ENCODE measurements around the gene PTGR3. TPM values are rescaled to one million over a fixed set of nuclear protein-coding genes. Genes with fewer than 3 reads are reported as not detected.
A peak's percentile ranks its signal among the peaks of the same experiment; 100 is the strongest.

Gene PTGR3
- total and polyA plus RNA-seq, 4 donors: 6.8 to 18.7 (median 11.4) TPM

- TF ChIP-seq FOXA1 (IDR thresholded peaks at IDR 0.05) (no peak), YY1 (IDR thresholded peaks at IDR 0.05) (no peak), GABPA (IDR thresholded peaks at IDR 0.05 in 1 of 2, conservative IDR thresholded peaks at IDR 0.05 in 1 of 2) (no peak), RAD21 (IDR thresholded peaks at IDR 0.05) (peak in 1 of 2 donors; percentile 42)
- Histone ChIP-seq H3K4me1 (ENCODE audit: control insufficient read depth in 4 of 4, insufficient read depth in 4 of 4, low read length in 3 of 4) (no peaks in the 10 kb centered on the region), H3K27ac (ENCODE audit: low read depth in 1 of 2, low read length in 2 of 2) (no peak overlapping the region), H3K27me3 (ENCODE audit: control insufficient read depth in 4 of 4, insufficient read depth in 4 of 4, low read length in 3 of 4) (no peaks in the 10 kb centered on the region), H3K9me3 (ENCODE audit: control insufficient read depth in 4 of 4, low read length in 3 of 4) (no peaks in the 10 kb centered on the region), H3K36me3 (ENCODE audit: control insufficient read depth in 4 of 4, insufficient read depth in 3 of 4, low read depth in 1 of 4, low read length in 3 of 4) (no peaks in the 10 kb centered on the region), H3K9ac (ENCODE audit: low read depth in 1 of 2, low read length in 2 of 2) (no peak overlapping the region), H3K4me3 (ENCODE audit: low read depth in 1 of 3, low read length in 3 of 3) (no peak overlapping the region)
- no peak for DNase-seq (ENCODE audit: low spot score)
- WGBS: 53% methylated on average over 5 of the region's 5 CpGs
Observed at GRCh38 chr18:75173125-75173432, 35.9 kb downstream of the PTGR3 start.

GRCh38 chr18:75172299-75173124 lies 36.4 kb downstream of the PTGR3 start:
- Histone ChIP-seq H3K4me3 (ENCODE audit: low read depth in 1 of 3, low read length in 3 of 3) (no peak overlapping the region), H3K36me3 (ENCODE audit: control insufficient read depth in 4 of 4, insufficient read depth in 3 of 4, low read depth in 1 of 4, low read length in 3 of 4) (no peaks in the 10 kb centered on the region), H3K4me1 (ENCODE audit: control insufficient read depth in 4 of 4, insufficient read depth in 4 of 4, low read length in 3 of 4) (no peaks in the 10 kb centered on the region), H3K9ac (ENCODE audit: low read depth in 1 of 2, low read length in 2 of 2) (no peak overlapping the region), H3K27me3 (ENCODE audit: control insufficient read depth in 4 of 4, insufficient read depth in 4 of 4, low read length in 3 of 4) (no peaks in the 10 kb centered on the region), H3K9me3 (ENCODE audit: control insufficient read depth in 4 of 4, low read length in 3 of 4) (no peaks in the 10 kb centered on the region), H3K27ac (ENCODE audit: low read depth in 1 of 2, low read length in 2 of 2) (no peak overlapping the region)
- no peak for TF ChIP-seq EGR1 (IDR thresholded peaks at IDR 0.05; ENCODE audit: low read depth in 2 of 2)
- TF ChIP-seq NR2F2 (IDR thresholded peaks at IDR 0.05): no peak
- TF ChIP-seq ATF3 (IDR thresholded peaks at IDR 0.05): no peak
- TF ChIP-seq CTCF (IDR thresholded peaks at IDR 0.05; ENCODE audit: low read depth, low read length, missing input control): no peak
- no peak for TF ChIP-seq HNF4A (conservative IDR thresholded peaks at IDR 0.05)
- TF ChIP-seq FOXA2 (IDR thresholded peaks at IDR 0.05): no peak
- TF ChIP-seq FOXA1 (IDR thresholded peaks at IDR 0.05): no peak
- no peak for TF ChIP-seq GABPA (IDR thresholded peaks at IDR 0.05 in 1 of 2, conservative IDR thresholded peaks at IDR 0.05 in 1 of 2)
- WGBS: 77% methylated on average over 17 of the region's 17 CpGs
- no peak for DNase-seq (ENCODE audit: low spot score)

- no peak for DNase-seq (ENCODE audit: low spot score)
- 81% methylated on average over 11 of the region's 11 CpGs for WGBS
- Histone ChIP-seq H3K9me3 (ENCODE audit: control insufficient read depth in 4 of 4, low read length in 3 of 4) (no peaks in the 10 kb centered on the region), H3K27me3 (ENCODE audit: control insufficient read depth in 4 of 4, insufficient read depth in 4 of 4, low read length in 3 of 4) (no peaks in the 10 kb centered on the region), H3K4me1 (ENCODE audit: control insufficient read depth in 4 of 4, insufficient read depth in 4 of 4, low read length in 3 of 4) (no peaks in the 10 kb centered on the region), H3K4me3 (ENCODE audit: low read depth in 1 of 3, low read length in 3 of 3) (no peak overlapping the region), H3K9ac (ENCODE audit: low read depth in 1 of 2, low read length in 2 of 2) (no peak overlapping the region), H3K27ac (ENCODE audit: low read depth in 1 of 2, low read length in 2 of 2) (no peak overlapping the region), H3K36me3 (ENCODE audit: control insufficient read depth in 4 of 4, insufficient read depth in 3 of 4, low read depth in 1 of 4, low read length in 3 of 4) (no peaks in the 10 kb centered on the region)
- TF ChIP-seq RXRA (IDR thresholded peaks at IDR 0.05) (no peak), NR2F2 (IDR thresholded peaks at IDR 0.05) (no peak), SP1 (IDR thresholded peaks at IDR 0.05) (no peak), REST (IDR thresholded peaks at IDR 0.05) (no peak), EGR1 (IDR thresholded peaks at IDR 0.05; ENCODE audit: low read depth in 2 of 2) (no peak), YY1 (IDR thresholded peaks at IDR 0.05) (no peak), HNF4G (IDR thresholded peaks at IDR 0.05) (no peak), CTCF (IDR thresholded peaks at IDR 0.05; ENCODE audit: low read depth, low read length, missing input control) (no peak)
Observed at GRCh38 chr18:75170916-75171315, 38.0 kb downstream of the PTGR3 start.
